GM18870 (cell line): ENCODE measurements around the gene AK8.
"Not testable (repeated sequence)": the region's sequence is repeated elsewhere in the genome, so short reads cannot be mapped to it uniquely, and the experiment has no call there.

Experiments
- ATAC-seq: cut with Tn5 transposase; IDR thresholded peaks from one replicate; pipeline ENCODE4 v1.9.1; 2021; ENCODE audit warnings: moderate library complexity; ENCODE audit not compliant: unreplicated experiment

The AK8 gene

GRCh38 chr9:132774886-132775285 lies 103.2 kb downstream of the AK8 start:
- no peak for ATAC-seq

- no peak for ATAC-seq
Observed at GRCh38 chr9:132773764-132774339, 104.2 kb downstream of the AK8 start.

- ATAC-seq: no peak
Observed at GRCh38 chr9:132773093-132773492, 105.0 kb downstream of the AK8 start.

- ATAC-seq: not testable (repeated sequence)
Observed at GRCh38 chr9:132771752-132772151, 106.3 kb downstream of the AK8 start.

GRCh38 chr9:132770770-132771310 lies 107.2 kb downstream of the AK8 start:
- no peak for ATAC-seq

- ATAC-seq: no peak
Observed at GRCh38 chr9:132769906-132770769, 107.9 kb downstream of the AK8 start.

- ATAC-seq: no peak
Observed at GRCh38 chr9:132768932-132769905, 108.9 kb downstream of the AK8 start.

GRCh38 chr9:132763574-132763973 lies 114.5 kb downstream of the AK8 start:
- ATAC-seq: no peak

- ATAC-seq: no peak
Observed at GRCh38 chr9:132762896-132763295, 115.2 kb downstream of the AK8 start.

GRCh38 chr9:132761602-132762001 lies 116.5 kb downstream of the AK8 start:
- ATAC-seq: no peak

- ATAC-seq: no peak
Observed at GRCh38 chr9:132760057-132760456, 118.0 kb downstream of the AK8 start.

- no peak for ATAC-seq
Observed at GRCh38 chr9:132757016-132757415, 121.1 kb downstream of the AK8 start.

- no peak for ATAC-seq
Observed at GRCh38 chr9:132756214-132756845, 121.8 kb downstream of the AK8 start.

- ATAC-seq: no peak
Observed at GRCh38 chr9:132755096-132755495, 123.0 kb downstream of the AK8 start.

GRCh38 chr9:132754236-132754635 lies 123.8 kb downstream of the AK8 start:
- ATAC-seq: no peak

GRCh38 chr9:132753593-132753880 lies 124.5 kb downstream of the AK8 start:
- ATAC-seq: no peak

GRCh38 chr9:132752877-132753592 lies 125.0 kb downstream of the AK8 start:
- no peak for ATAC-seq

- no peak for ATAC-seq
Observed at GRCh38 chr9:132750668-132751067, 127.4 kb downstream of the AK8 start.

- ATAC-seq: no peak
Observed at GRCh38 chr9:132749306-132749705, 128.8 kb downstream of the AK8 start.

GRCh38 chr9:132748450-132748849 lies 129.6 kb downstream of the AK8 start:
- no peak for ATAC-seq
